OCI-LY1 (cell line): ENCODE measurements around the gene TMEM144.

Source experiments
- CTCF ChIP-seq: fragments of 200-600 bp; sonication (generic), shearing (Covaris generic); IDR thresholded peaks from 2 replicates; pipeline ENCODE4 v1.5.1; 2017; ENCODE audit warnings: mild to moderate bottlenecking, antibody characterized with exemption, low read length, moderate library complexity, mixed read lengths
- EZH2 ChIP-seq: fragments of 200-600 bp; sonication (generic), shearing (Covaris generic); IDR thresholded peaks from 2 replicates; pipeline ENCODE4 v1.8.0; 2017; ENCODE audit warnings: borderline replicate concordance, mixed run types, mild to moderate bottlenecking, antibody characterized with exemption, low read length, moderate library complexity, mixed read lengths

GRCh38 chr4:158200214-158200613 lies 10.1 kb upstream of the TMEM144 start:
- TF ChIP-seq EZH2 (no peak), CTCF (no peak)
